Stimulated activated CD4-positive, alpha-beta T cell treated with anti-CD3 and anti-CD28 coated beads, Interleukin-12 subunit alpha, Interleukin-12 subunit beta, amount 100 ng/mL, for 48 hours (primary cell): ENCODE data around the gene MMS19.
A peak's percentile ranks its signal among the peaks of the same experiment; 100 is the strongest.
"Not testable (repeated sequence)": the region's sequence is repeated elsewhere in the genome, so short reads cannot be mapped to it uniquely, and the experiment has no call there.

ENCODE experiments used
- DNase-seq, 3 donors: peaks; one replicate each; pipeline ENCODE4 v3.0.0-alpha.2; 2020; ENCODE audit warnings: low read depth in 2 of 3, low spot score in 1 of 3

Gene MMS19

DNA sequence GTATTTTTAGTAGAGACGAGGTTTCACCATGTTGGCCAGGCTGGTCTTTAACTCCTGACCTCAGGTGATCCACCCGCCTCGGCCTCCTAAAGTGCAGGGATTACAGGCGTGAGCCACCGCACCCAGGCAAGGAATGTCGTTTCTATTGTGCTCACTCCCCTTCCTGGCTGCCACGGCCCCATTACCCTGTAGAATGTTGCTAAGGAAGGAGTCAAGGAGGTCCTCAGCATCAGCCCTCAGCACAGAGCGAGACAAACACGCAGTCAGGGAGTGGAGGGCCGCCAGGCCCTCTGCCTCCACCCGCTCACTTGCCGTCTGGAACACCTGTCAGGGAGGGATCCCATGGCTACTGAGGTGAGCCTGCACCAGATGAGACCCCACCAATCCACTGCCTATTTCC lies 29.4 kb downstream of the MMS19 start:
- not testable (repeated sequence) for DNase-seq

DNA sequence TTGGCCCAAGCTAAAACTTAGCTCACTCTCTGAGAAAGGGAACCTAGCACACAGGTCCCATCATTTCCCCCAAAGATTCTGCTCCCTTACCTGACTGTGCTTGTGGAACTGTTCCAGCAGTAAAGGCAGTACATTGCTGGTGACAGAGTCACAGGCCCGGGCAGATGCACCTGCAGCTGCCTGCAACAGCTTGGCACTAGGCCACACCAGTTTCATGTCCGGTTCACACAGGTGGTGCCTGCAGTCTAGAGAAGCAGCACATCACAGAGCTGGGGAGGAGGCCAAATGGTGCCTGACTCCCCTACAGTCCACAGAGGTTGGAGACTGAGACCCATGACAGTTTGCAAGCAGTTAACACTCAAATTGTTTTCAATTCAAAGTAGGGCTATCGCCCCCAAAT lies 30.1 kb downstream of the MMS19 start:
- DNase-seq = no peak

DNA sequence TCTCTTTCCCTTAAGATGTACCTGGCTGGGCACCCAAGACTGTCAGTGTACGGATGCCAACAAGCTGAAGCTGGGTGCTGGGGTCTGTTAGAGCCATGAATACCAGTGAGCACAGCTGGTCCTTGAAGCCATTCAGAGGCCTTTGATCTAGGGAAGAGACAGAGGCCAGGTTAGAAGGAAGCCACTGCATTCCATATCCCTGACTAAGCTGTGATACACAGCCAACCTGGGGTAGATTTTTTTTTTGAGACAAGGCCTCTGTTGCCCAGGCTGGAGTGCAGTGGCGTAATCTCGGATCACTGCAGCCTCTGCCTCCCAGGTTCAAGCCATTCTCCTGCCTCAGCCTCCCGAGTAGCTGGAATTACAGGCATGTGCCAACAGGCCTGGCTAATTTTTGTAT lies 31.5 kb downstream of the MMS19 start:
- DNase-seq = no peak

DNA sequence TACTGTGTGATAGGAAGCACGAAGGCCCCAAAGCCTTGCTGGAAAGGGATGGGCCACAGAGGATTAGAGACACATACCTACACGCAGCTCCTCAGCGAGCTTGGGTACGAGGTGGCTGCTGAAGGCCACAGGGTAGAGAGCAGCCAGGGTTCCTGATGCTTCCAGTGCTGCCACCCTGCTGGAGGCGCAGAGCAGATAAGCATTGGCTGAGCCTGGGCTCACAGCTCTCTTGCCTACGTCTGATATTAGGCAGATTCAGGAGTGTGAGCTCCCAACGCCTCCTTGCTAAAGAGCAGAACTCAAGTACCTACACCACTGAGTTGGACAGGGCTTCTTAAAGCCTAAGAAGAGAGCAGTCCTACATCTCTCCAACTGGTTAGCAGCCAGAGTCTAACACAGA lies 32.2 kb downstream of the MMS19 start:
- no peak for DNase-seq

DNA sequence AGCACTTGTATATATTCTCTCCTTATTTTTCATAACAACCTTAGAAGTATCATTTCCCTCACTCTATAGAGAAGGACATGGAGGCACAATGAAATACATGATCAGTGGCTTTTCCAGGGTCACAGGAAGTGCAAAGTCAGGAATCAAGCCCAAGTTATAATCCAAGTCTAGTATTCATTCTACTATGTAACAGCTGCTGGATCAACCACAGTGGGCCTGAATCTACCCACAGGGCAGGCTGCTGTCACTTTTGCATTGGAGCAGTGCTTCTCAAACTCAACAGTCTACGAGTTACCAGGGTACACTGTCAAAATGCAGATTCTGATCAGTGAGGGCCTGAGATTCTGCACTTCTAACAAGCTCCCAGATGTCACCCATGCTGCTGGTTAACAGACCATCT lies 34.0 kb downstream of the MMS19 start:
- DNase-seq = no peak

DNA sequence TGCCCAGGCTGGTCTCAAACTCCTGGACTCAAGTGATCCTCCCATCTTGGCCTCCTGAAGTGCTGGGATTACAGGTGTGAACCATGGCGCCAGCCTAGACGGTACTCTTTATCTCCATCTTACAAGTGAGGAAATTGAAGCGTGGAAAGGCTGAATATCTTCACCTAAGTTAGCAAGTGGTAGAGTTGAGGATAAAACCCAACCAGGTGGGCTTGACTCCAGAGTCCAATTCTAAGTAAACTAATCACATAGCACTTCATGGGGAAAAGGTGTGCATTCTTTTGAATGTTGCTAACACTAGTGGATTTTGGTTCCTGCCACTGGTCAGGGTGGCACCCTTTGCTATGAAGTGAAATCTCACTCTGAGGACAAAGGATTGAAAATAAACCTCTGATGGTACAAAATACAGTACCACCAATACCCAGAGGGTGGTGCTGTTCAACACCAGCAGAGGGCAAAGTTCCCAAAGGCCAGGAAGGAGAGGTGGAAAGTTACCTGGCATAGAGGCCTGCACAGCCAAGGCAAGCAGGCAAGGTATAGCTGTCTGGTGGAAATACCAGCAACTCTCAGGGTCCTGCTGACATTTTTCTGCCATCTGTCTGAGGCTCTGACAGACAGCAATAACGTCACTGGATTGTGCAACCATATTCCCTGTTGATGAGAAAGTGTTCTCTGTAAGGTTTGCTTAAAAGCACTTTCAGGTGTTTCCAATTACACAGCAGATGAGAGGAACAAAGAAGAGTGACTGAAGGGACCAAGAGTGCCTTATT lies 34.7 kb downstream of the MMS19 start:
- peak in 1 of 3 donors; percentile 53 for DNase-seq

DNA sequence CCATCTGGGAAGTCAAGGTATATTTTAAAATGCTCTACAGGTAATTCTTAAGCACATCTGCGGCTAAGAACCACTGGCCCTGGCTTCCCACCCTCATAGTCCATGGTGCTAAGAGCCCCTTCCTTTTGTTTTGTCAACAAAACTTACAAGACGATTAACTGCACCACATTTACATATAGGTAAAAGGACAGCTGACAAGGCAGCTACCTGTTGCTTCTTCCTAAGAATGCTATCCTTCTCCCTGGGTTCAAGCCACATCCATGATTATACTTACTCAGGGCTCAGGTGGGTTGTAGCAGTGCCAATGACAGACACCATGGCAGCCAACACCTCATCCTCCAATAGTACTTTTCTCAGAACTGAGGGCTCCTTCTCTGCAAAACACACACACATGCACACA lies 35.9 kb downstream of the MMS19 start:
- DNase-seq = no peak

DNA sequence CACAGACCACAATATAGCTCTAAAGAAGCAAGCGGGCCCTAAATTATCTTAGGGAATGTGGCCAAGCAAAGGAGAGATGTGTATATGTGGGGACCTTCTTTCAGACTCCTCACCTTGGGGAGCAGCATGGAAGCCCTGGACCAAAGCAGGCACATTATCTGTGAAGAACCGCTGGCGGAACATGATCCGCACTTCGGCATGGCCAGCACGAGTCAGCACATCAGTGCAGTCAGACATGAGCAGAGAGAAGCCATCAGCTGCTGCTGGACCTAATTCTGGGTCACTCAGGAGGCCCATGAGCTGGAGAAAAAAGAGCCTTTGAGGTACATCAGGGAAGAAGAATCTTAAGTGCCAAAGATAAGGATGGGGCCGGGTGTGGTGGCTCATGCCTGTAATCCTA lies 38.3 kb downstream of the MMS19 start:
- DNase-seq = no peak

DNA sequence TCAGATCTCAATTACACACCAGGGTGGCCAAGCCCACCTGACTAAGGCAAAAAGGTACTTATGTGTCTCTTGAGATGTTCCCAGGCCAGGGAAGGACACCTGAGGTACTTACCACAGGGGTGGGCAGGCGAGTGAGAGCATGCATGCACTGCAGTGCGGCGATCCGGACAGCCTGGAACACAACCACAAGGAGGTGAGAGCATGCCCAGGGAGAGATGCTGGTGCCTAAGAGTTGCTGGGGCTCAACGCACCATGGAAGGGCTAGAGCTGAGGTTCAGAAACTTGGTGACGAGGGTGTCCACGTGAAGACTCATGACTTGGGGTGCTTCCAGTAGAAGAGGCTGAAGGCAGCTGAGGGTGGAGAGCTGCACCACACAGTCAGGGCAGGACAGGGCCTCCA lies 39.1 kb downstream of the MMS19 start:
- DNase-seq = no peak

DNA sequence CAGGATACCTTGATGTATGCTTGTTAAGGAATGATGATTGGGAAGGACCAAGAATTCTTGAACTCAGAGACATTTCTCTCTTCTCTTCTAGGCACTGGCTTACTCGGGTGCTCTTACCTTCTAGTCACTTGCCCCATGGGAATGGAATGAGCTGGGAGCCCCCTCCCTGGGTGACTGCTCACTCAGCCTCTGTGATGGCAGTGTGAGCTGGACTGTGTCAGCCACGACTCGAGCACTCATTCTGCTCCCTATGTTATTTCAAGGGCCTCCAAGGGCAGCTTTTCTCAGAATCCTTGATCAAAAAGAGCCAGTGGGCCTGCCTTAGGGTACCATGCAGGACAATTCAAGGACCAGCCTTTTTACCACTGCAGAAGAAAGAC lies 41.5 kb downstream of the MMS19 start:
- no peak for DNase-seq

DNA sequence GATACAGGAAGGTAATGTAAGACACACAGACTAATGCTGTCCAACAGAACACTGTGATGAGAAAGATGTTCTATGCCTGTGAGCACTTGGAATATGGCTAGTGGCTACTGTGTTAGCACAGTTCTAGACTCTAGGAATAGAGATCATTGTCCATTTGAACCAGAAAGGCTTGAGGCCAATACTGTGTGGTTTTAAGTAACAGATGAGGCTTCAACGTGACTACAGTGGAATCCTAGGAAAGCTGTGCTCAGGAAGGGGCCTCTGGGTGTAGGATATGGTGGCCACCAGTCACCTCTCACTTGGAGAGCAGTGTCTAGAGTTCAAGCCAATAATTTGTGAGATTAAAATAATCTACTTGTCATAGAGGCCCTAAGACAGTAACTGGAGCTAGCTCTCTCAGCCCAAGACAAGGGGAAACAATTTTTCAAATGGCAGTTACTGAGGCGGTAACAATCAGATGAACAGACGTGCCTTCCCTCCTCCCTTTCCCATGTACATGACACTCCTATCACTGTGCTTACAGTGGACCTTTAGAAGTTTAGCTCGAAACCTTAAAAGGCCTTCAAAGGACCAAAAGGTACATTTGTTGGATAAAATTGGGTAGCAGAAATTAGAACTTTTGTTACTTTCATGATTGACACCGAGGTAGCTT lies 42.1 kb downstream of the MMS19 start:
- no peak for DNase-seq

DNA sequence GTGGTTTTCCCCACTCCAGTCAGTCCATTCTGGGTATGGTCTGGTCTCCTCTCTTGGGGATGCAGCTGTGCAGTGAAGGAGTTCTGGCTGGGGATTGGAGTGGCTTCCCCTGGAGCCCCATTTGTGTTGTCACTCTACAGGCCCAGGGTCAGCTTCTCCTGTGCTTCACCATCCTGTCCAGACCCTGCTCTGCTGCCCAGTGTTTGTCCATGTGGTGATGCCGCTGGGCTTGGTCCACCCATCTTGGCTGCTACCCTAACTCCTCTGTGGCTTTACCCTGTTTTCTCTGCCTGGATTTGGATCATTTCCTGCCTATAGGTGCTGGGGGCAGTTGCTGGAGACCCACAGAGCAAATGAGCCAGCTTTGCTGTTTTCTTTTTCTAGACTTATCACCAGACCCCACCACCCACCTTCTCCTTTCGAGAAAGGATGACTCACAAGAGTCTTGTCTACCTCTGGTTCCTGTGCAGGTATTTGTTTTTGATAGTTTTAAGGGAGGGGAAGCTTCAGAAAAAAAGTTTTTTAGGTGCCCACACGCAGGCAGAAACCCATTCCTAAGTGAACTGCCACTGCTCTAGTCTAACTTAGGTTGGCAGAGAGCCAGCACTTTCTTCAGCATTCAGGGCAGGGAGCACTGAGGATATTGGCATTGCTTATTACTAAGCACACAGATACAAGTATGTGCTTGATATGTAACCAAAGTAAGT lies 43.7 kb downstream of the MMS19 start:
- DNase-seq = no peak

DNA sequence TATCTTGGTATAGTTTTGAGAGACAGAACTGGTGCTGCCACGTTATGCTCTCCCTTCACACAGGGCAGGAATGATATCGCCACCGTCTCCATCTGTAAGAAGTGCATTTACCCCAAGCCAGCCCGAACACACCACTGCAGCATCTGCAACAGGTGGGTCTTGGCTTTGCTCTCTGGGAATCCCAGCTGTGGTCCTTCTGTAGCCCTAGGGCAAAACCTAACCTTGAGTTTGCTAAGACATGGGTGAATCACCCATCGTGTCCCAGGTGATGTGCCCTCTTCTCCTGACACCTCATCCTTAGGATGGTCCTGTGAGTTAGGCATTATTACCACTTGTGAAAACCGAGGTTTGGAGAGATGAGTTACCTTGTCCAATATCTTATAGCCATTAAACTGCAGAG lies 45.9 kb downstream of the MMS19 start:
- no peak for DNase-seq

DNA sequence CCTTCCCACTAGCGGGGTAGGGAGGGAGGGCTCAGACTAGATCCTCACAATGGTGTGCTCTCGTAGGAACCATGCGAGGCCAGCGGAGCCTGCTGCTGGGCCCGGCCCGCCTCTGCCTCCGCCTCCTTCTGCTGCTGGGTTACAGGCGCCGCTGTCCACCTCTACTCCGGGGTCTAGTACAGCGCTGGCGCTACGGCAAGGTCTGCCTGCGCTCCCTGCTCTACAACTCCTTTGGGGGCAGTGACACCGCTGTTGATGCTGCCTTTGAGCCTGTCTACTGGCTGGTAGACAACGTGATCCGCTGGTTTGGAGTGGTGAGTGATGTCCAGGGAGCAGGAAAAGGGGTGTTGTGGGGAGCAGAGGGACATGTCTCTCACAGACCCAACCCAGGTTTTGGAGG lies 46.6 kb downstream of the MMS19 start:
- DNase-seq = no peak

DNA sequence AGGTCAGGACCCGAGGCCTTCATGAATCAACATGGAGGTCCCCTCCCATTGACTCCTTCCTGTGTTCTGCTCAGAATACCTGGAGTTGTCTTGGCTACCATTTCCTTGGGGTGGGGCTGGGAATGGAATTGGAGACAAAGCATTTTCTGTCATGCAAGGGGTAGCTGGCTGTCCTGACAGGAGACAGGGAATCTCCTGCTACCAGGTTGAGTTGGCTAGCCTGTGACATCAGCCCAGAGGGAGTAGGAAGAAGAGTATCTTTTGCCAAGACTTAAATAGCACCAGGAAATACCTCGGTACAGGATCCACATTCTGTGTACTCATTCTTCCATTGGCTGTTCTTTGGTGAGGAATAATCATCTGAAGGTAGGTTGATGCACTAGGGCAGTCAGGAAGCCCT lies 47.4 kb downstream of the MMS19 start:
- no peak for DNase-seq

DNA sequence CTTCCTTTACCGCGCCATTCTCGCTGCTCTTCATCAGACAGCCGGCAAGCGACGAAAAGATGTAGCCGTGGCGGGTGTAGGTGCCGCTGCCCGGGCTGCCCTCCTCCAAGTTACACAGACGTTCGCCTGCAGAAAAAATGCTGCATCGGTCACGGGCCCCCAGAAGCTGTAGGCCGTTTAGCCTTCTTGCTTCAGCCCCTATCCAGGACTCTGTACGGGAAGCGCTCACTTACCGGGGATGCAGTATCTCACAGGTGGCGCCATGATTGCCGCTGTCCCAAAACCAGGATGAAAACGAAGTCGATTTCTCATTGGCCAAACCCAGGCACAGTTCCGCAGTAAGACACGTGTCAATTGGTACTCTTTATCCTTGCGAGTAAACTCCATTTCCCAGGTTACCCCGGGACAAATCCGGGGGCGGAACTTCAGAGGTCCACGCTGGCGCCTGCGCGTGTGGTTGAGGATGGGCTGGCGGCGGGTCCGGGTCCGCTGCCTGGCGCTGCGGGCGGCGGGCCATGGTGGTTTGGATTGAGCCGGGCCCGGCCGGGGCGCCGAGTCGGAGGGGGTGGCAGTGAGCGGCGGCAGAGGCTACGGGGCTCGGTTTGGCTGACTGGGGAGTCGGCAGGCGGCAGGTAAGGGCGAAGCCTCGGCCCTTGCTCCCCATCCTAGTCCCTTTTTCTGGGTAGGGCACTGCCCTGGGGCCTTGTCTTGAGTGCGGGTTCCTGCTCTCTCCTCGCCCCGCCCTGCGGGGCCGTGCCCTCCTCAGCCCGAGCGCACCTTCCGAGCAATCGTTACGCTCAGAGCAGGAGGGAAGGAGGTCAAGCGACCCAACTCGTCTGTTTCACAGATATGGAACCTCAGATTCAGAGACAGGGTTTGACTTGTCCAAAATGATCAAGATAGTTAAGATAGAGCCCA lies 52.2 kb downstream of the MMS19 start, which contains the start of the genes EXOSC1 and ZDHHC16:
Gene EXOSC1, minus strand, starts transcription at position 285 of the 918 bp plus-strand sequence. Its CDS starts 21 bp downstream, at position 264.
Gene ZDHHC16, plus strand, starts transcription at position 454 of the 918 bp plus-strand sequence. CDS start 5,501 bp downstream, outside the sequence.
- DNase-seq = peak; percentile 87 to 93 (median 91)

DNA sequence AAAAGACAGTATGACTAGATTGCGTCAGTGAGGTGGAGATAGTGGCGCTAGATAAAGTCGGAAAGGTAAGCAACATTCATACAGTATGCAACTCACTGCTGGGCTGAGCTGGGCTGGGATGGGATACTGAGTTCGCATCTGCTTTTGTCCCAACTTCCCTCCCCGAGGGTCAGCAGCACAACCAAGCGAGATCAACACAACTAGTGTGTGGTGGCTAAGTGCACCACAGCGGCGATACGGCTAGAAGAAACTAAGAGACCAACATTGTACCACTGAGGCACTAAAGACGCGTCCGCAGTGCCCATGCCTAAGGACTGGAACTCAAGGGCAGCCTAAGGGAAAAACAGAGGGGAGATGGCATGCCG lies 52.9 kb downstream of the MMS19 start:
- DNase-seq = no peak

DNA sequence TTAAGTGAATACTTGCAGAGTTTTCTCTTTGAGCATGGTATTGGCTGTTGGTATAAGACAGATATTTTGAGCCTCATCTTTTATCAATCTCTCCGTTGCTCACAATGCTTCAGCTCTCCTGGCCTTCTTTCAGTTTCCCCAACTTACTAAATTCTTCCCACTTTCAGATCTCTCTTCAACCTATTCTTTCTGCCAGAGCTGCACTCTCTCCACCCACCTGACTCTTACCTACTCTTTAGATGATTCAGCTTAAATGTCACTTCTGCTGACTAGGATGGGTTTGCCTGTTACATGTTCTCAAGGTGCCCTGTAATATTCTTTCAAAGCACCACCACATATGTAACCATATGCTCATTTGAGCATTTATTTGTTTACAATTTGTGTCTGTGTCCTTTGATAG lies 54.0 kb downstream of the MMS19 start:
- DNase-seq = no peak

DNA sequence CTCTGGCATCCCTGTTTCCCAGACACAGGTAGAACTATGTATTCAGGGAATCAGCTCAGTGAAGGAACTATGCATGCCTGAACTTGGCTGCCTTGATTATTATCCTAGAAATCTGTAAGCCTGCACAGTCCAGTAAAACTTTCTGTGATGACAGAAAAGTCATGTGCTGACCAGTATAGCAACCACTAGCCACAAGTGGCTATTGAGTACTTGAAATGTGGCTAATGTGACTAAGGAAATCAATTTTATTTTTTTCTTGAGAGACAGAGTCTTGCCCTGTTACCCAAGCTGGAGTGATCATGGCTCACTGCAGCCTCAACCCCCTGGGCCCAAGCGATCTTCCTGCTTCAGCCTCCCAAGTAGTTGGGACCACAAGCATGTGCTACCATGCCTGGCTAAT lies 55.9 kb downstream of the MMS19 start:
- no peak for DNase-seq

DNA sequence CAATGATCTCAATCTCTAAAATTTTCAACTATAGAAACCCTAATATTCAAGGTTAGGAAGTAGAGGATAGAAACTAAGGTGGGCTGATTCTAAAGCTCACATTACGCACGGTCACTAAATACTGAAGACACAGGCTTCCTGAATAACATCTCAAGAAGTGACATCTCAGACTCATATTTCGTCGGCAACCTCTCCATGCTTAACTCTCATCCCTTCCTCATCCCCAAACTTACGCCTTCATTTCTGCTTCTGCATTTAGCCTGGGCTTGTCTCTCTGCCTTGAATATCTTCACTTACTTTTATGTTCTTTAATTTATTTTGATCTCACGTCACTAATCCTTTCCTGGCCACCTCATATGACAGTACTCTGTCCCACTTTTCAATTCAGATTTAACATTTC lies 63.0 kb downstream of the MMS19 start:
- DNase-seq = no peak

DNA sequence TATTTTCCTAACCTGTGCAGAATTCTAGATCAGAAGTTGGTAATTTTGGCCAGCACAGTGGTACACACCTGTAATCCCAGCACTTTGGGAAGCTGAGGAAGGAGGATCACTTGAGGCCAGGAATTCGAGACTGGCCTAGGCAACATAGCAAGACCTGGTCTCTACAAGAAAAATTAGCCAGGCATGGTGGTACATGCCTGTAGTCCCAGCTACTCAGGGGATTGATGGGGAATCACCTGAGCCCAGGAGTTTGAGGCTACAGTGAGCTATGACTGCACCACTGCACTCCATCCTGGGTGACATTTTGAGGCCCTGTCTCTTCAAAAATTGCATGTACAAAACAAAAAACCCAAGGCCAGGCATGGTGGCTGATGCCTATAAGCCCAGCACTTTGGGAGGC lies 63.7 kb downstream of the MMS19 start:
- DNase-seq = no peak
